ENCODE data around the gene MRPL36.

Gene MRPL36

GRCh38 chr5:1764606-1764960 is 35.1 kb downstream of the MRPL36 start:
- DNase-seq (ENCODE audit: low spot score): no peak

- DNase-seq (ENCODE audit: low spot score): no peak
Observed at GRCh38 chr5:1763960-1764605, 35.6 kb downstream of the MRPL36 start.

GRCh38 chr5:1763548-1763911 is 36.1 kb downstream of the MRPL36 start:
- DNase-seq (ENCODE audit: low spot score): peak; percentile 77

GRCh38 chr5:1762883-1763547 is 36.6 kb downstream of the MRPL36 start:
- DNase-seq (ENCODE audit: low spot score): no peak

- no peak for DNase-seq (ENCODE audit: low spot score)
Observed at GRCh38 chr5:1762121-1762882, 37.3 kb downstream of the MRPL36 start.

- DNase-seq (ENCODE audit: low spot score): no peak
Observed at GRCh38 chr5:1761453-1761755, 38.2 kb downstream of the MRPL36 start.

GRCh38 chr5:1760656-1761452 is 38.8 kb downstream of the MRPL36 start:
- no peak for DNase-seq (ENCODE audit: low spot score)

- DNase-seq (ENCODE audit: low spot score): no peak
Observed at GRCh38 chr5:1760231-1760630, 39.4 kb downstream of the MRPL36 start.

- DNase-seq (ENCODE audit: low spot score): no peak
Observed at GRCh38 chr5:1759378-1759970, 40.2 kb downstream of the MRPL36 start.

GRCh38 chr5:1758574-1758973 is 41.1 kb downstream of the MRPL36 start:
- DNase-seq (ENCODE audit: low spot score): no peak

- no peak for DNase-seq (ENCODE audit: low spot score)
Observed at GRCh38 chr5:1757511-1757910, 42.1 kb downstream of the MRPL36 start.

- no peak for DNase-seq (ENCODE audit: low spot score)
Observed at GRCh38 chr5:1756481-1756880, 43.2 kb downstream of the MRPL36 start.

- DNase-seq (ENCODE audit: low spot score): no peak
Observed at GRCh38 chr5:1755321-1755949, 44.2 kb downstream of the MRPL36 start.

- DNase-seq (ENCODE audit: low spot score): no peak
Observed at GRCh38 chr5:1754531-1755220, 45.0 kb downstream of the MRPL36 start.

GRCh38 chr5:1753490-1753889 is 46.1 kb downstream of the MRPL36 start:
- no peak for DNase-seq (ENCODE audit: low spot score)

GRCh38 chr5:1752881-1753280 is 46.8 kb downstream of the MRPL36 start:
- DNase-seq (ENCODE audit: low spot score): no peak

GRCh38 chr5:1751864-1752822 is 47.5 kb downstream of the MRPL36 start:
- DNase-seq (ENCODE audit: low spot score): no peak

- DNase-seq (ENCODE audit: low spot score): peak; percentile 35
Observed at GRCh38 chr5:1751026-1751863, 48.4 kb downstream of the MRPL36 start.

- no peak for DNase-seq (ENCODE audit: low spot score)
Observed at GRCh38 chr5:1750469-1750868, 49.2 kb downstream of the MRPL36 start.
